HG02759 (cell line): ENCODE measurements around the gene LRMDA.
"Not testable (repeated sequence)": the region's sequence is repeated elsewhere in the genome, so short reads cannot be mapped to it uniquely, and the experiment has no call there.

ENCODE experiments used
- ATAC-seq: cut with Tn5 transposase; IDR thresholded peaks from one replicate; pipeline ENCODE4 v1.9.1; 2021; ENCODE audit warnings: mild to moderate bottlenecking, moderate library complexity; ENCODE audit not compliant: unreplicated experiment

The LRMDA gene

GRCh38 chr10:75502389-75502788 is 71.0 kb downstream of the LRMDA start:
- ATAC-seq, result no peak

DNA sequence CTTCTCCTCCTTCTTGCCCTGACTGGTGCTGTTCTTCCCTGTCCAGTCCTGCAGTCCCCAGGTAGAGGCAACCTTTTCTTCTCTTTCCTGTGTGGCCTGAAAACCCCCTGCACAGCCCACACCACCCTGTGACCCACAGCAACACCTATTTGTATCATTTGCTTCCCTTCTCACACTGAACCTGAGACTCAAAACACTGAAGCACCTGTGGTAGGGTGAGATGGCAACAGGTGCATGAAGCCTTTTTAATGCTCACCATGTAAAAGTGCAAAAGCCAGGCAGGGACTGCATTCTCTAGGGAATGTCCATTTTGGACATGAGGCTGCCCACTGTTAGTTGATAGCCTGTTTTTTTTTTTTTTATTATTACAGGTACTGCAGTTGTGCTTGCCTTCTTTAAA is 71.4 kb downstream of the LRMDA start:
- ATAC-seq, result no peak

- no peak for ATAC-seq
Measured at GRCh38 chr10:75505293-75505692, 73.9 kb downstream of the LRMDA start.

DNA sequence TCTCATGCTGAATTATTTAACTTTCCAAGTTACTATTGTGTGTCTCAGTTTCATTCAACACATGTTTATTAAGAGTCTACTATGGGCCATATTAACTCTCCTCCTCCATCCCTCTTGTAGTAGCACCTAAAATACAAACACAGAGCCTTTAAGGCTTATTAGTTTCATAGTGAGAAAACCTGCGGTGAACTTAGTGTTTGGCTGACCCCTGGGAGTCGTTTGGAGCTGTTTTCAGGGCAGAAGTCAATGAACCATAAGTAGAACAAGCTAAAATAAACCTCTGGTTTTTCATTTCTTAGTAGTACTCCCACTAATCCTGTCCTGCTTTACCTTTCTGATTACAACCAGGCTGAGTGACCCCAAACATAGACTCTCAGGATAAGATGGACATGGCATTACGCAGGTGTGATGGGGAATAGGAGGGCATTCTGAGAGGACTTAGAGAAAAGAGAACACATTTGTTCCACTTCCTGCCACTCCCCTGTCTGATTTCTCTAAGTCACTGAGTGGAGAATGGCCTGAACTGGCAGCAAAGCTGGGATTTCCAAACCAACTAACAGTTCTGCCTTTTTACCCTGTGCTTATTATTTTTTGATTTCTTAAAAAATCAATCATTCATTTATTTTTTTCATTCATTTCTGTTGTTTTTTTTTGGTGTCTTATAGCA is 74.5 kb downstream of the LRMDA start:
- peak; percentile 81 for ATAC-seq

- ATAC-seq, result peak; percentile 27
Measured at GRCh38 chr10:75506930-75507329, 75.5 kb downstream of the LRMDA start.

DNA sequence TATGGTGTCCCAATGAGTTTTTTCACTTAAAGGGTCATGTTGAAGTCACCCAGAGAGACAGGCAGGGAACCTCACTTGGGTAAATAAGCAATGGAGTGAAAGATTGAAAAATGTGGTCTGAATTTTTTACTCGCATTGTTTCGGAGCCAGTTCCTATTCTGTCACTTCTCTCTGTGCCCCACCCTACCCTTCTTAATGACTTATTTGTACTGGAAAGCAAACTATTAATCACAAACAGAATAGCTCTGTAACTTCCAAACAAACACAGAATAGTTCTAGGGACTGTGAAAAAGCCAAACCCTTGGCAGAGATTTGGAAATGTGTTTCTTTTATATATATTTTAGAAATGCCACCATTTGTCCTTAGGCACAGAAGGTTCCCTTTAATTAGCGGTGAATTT is 76.0 kb downstream of the LRMDA start:
- ATAC-seq, result no peak

DNA sequence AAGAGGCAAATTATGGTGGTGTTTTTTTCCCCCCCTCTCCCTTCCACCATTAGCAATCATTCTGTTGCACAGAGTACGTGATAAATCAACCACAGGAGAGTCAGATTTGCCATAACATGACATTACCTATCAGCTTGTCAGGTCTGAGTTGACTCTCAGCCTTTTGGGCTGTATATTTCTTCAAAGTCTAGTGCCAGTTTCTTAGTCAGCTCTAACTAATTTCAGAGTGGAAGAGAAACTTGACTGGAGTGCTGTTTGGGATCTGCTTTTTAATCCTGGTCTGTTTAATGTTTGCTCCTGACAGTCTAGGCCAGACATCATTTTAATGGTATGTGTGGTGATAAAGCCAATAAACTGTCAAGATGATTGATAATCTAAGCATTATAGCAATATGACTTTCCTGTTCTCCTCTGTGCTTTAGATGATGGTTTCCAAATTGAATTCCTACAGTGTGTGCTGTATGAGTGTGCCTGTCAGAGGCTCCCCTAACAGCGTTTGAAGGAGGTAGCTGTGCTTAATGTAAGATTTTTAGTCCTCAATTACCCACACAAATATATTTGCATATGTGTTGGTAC is 76.9 kb downstream of the LRMDA start:
- ATAC-seq, result no peak

- ATAC-seq, result no peak
Measured at GRCh38 chr10:75508814-75509306, 77.4 kb downstream of the LRMDA start.

GRCh38 chr10:75509706-75510105 is 78.3 kb downstream of the LRMDA start:
- ATAC-seq, result no peak

- no peak for ATAC-seq
Measured at GRCh38 chr10:75511011-75511410, 79.6 kb downstream of the LRMDA start.

DNA sequence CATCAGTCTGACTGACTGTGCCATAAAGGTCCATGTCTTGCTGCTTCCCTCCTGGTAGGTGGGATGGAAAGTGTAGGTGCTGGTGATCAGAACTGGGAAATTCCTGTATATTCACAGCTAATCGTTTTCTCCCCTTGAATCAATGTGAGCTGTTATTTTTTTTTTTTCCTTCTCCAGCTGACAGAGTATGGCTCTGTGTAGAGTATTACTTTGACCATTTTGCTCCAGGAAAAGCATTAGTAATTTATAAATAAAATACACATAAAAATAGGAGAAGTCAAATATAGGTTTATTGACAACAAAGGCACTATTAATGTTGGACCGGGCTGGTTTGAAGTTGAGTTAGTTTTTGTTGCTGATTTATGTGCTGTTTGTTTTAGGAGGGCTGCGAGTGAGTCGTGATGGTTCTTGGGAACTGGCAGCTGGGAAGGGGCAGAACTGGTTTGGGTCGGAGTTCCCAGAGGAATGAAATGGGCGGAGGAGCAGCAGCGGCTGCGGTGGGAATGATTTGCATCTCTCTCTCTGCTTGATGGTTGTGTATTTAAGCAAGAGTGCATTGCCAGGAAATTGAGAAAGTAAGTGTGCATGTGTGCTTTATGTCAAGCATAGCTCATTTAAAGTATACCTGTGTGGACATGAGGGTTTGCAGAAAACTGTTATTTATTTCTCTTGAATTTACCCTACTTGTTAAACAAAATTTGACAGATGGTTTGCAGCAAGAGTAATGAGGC is 80.9 kb downstream of the LRMDA start:
- ATAC-seq, result no peak

GRCh38 chr10:75513292-75513885 is 82.0 kb downstream of the LRMDA start:
- no peak for ATAC-seq

- ATAC-seq, result no peak
Measured at GRCh38 chr10:75514830-75515229, 83.4 kb downstream of the LRMDA start.

- not testable (repeated sequence) for ATAC-seq
Measured at GRCh38 chr10:75516154-75516553, 84.7 kb downstream of the LRMDA start.

GRCh38 chr10:75519213-75519612 is 87.8 kb downstream of the LRMDA start:
- not testable (repeated sequence) for ATAC-seq

DNA sequence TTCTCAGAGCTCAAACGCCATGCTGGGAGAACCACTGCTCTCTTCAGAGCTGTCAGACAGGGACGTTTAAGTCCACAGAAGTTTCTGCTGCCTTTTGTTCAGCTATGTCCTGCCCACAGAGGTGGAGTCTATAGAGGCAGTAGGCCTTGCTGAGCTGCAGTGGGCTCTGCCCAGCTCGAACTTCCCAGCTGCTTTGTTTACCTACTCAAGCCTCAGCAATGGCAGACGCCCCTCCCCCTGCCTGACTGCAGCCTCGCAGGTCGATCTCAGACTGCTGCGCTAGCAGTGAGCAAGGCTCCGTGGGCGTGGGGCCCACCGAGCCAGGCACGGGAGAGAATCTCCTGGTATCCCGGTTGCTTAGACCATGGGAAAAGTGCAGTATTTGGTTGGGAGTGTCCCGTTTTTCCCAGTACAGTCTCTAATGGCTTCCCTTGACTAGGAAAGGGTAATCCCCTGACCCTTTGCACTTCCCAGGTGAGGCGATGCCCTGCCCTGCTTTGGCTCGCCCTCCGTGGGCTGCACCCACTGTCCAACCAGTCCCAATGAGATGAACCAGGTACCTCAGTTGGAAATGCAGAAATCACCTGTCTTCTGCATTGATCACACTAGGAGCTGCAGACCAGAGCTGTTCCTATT is 89.9 kb downstream of the LRMDA start:
- not testable (repeated sequence) for ATAC-seq

DNA sequence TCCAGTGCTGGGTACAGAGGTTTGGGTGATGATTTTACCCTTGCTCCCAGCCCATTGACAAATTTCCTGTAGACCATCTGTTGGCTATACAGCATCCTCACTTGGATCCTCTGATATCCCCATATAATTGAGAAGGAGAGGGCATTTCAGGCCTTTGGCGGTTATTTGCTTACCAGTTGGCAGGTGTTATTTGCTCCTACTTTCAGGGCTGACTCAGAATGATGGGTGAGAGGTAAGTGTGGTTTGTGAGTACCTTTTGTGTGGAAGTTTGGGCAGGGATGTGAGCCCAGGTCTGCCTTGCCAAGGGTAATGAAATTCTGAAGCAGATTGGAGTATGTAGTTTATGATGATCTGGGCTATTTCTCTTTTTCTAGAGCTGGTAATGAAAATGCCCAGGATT is 93.6 kb downstream of the LRMDA start:
- ATAC-seq, result no peak

DNA sequence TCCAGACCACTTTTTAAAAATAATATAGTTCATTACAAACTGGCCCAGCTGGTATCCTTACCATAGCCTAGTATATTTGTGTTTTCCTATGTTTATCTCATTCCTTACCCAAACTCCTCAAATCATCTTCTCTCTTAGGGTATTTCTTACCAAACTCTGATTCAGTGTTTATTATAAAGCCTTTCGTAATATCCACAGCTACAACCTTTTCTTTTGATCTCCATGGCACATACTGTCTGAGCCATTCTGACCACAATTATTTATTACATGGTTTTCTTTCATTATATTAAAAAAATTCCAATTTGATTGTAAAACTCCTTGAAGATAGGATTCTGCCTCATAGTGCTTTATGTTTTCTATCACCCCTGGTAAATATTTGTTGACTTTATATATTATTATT is 94.2 kb downstream of the LRMDA start:
- ATAC-seq, result no peak

GRCh38 chr10:75527542-75527941 is 96.1 kb downstream of the LRMDA start:
- ATAC-seq, result no peak

DNA sequence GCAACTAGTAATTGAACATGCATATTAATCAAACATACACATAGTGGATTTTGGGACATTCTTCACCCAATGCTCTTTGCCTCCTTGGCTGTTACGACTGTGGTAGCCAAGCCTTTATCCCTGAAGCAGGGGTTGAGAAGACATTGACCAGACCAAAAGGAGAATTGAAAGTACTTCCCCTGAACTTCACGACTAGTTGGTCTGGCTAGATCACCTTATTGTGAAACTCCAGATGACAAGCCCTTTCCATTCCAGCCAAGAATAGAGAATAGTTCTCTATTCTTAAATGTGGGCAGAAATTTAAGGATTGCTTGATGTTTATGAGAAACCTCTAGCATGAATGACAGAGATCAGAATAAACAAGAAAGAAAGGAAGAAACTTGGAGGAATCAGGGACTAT is 97.0 kb downstream of the LRMDA start:
- ATAC-seq, result no peak

DNA sequence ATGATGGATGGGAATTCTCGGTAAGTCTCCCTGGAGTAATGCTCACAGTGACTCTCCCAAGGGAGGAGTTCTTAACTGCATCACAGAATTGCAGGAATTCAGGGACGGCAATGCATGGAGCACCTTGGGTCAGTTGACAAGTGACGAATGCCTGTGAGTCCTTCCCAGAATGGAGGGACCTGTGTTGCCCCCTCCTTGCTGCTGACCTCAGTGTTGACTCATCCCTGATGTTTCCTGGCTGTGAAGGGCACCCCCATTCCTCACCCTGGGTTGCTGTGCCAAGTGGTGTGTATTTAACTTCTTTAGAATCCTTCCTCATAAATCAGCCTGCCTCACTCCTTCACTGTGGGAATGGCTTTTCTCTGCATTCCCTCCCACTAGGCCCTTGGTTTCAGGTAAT is 98.9 kb downstream of the LRMDA start:
- no peak for ATAC-seq
